Ovary (tissue), 3 donors: Measurements from ENCODE around the gene HINT1.

Experiments used
- EP300 ChIP-seq: sonication (generic); formaldehyde crosslinking; IDR thresholded peaks from one replicate; pipeline ENCODE4 v1.6.1; 2017; ENCODE audit warnings: antibody characterized with exemption
- POLR2A ChIP-seq: fragments of 450-650 bp; IDR thresholded peaks from one replicate; pipeline ENCODE4 v1.6.1; 2017; ENCODE audit warnings: antibody characterized with exemption, mild to moderate bottlenecking, moderate library complexity
- TF ChIP-seq, protein P1 (sequence below), 3 donors: fragments of 450-650 bp in 2 of 3; fragments of 200-600 bp in 1 of 3; IDR thresholded peaks; one replicate each; pipeline versions ENCODE4 v1.5.1 to v1.8.0; 2016 to 2022; ENCODE audit warnings: antibody characterized with exemption in 3 of 3, mild to moderate bottlenecking in 1 of 3
- donor health status: DM: no; HTN: no; CAD: no.

DNA sequence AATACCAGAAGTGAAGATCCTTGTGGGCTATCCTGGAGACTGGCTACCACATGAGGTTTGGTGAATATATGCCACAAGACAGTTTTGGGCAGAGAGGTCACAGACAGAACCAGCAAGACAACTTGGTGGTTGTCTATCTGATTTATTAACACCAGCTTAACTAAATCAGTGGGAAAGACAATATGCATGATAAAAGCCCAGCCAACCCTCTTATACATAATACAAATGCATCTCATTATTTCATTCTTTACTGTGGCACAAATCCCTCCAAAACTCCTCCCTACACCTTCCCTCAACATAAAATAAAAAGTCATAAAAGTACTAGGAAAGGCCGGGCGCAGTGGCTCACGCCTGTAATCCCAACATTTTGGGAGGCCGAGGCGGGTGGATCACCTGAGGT is 8.1 kb downstream of the HINT1 start:
- no peak for TF ChIP-seq POLR2A
- no peak for TF ChIP-seq EP300
- TF ChIP-seq, protein P1, sequence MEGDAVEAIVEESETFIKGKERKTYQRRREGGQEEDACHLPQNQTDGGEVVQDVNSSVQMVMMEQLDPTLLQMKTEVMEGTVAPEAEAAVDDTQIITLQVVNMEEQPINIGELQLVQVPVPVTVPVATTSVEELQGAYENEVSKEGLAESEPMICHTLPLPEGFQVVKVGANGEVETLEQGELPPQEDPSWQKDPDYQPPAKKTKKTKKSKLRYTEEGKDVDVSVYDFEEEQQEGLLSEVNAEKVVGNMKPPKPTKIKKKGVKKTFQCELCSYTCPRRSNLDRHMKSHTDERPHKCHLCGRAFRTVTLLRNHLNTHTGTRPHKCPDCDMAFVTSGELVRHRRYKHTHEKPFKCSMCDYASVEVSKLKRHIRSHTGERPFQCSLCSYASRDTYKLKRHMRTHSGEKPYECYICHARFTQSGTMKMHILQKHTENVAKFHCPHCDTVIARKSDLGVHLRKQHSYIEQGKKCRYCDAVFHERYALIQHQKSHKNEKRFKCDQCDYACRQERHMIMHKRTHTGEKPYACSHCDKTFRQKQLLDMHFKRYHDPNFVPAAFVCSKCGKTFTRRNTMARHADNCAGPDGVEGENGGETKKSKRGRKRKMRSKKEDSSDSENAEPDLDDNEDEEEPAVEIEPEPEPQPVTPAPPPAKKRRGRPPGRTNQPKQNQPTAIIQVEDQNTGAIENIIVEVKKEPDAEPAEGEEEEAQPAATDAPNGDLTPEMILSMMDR (IDR thresholded peaks at IDR 0.05), result no peak
